GM23338 (cell line): ENCODE measurements around the gene NUP88. TPM values are rescaled to one million over a fixed set of nuclear protein-coding genes. Genes with fewer than 3 reads are reported as not detected.

Experiments
- ATAC-seq: fragments of 200-7000 bp; cut with Tn5 transposase; 3 replicates; pipeline ENCODE4 v1.9.1; 2020
- DNase-seq: peaks from one replicate; pipeline ENCODE4 v3.0.0-alpha.2; 2015; ENCODE audit warnings: low spot score
- H2AFZ ChIP-seq: fragments of 200-600 bp; sonication (generic); 2 replicates; pipeline ENCODE4 v1.8.0; 2016; ENCODE audit warnings: antibody characterized with exemption, mild to moderate bottlenecking, moderate library complexity
- H3F3A ChIP-seq: fragments of 200-600 bp; sonication (generic); replicated peaks from 2 replicates; pipeline ENCODE4 v1.8.0; 2017; ENCODE audit warnings: antibody characterized with exemption, mixed run types, low read depth
- H3K27ac ChIP-seq: fragments of 200-600 bp; sonication (generic); 2 replicates; pipeline ENCODE4 v1.6.1; 2016; ENCODE audit warnings: low read depth
- H3K27me3 ChIP-seq: fragments of 200-600 bp; sonication (generic); 2 replicates; pipeline ENCODE4 v1.8.0; 2016; ENCODE audit warnings: mild to moderate bottlenecking, mixed run types, moderate library complexity; ENCODE audit not compliant: insufficient read depth
- H3K36me3 ChIP-seq: fragments of 200-600 bp; sonication (generic); 2 replicates; pipeline ENCODE4 v1.8.0; 2016; ENCODE audit warnings: mild to moderate bottlenecking; ENCODE audit not compliant: insufficient read depth
- H3K4me1 ChIP-seq: fragments of 200-600 bp; sonication (generic); 2 replicates; pipeline ENCODE4 v1.8.0; 2016; ENCODE audit warnings: mild to moderate bottlenecking, moderate library complexity; ENCODE audit not compliant: insufficient read depth
- H3K4me2 ChIP-seq: fragments of 200-600 bp; sonication (generic); 2 replicates; pipeline ENCODE4 v1.7.1; 2017; ENCODE audit warnings: mixed run types
- H3K4me3 ChIP-seq: fragments of 200-600 bp; sonication (generic); 2 replicates; pipeline ENCODE4 v1.6.1; 2016; ENCODE audit warnings: mixed run types
- H3K79me2 ChIP-seq: fragments of 200-600 bp; sonication (generic); replicated peaks from 2 replicates; pipeline ENCODE4 v1.8.0; 2017; ENCODE audit warnings: mild to moderate bottlenecking; ENCODE audit not compliant: insufficient read depth
- H3K9me2 ChIP-seq: fragments of 200-600 bp; sonication (generic); 2 replicates; pipeline ENCODE4 v1.8.0; 2017; ENCODE audit not compliant: insufficient read depth
- H4K20me1 ChIP-seq: fragments of 200-600 bp; sonication (generic); replicated peaks from 2 replicates; pipeline ENCODE4 v1.8.0; 2017; ENCODE audit warnings: mild to moderate bottlenecking; ENCODE audit not compliant: insufficient read depth
- H3K27ac Mint-ChIP-seq: 2 replicates; pipeline ENCODE4 v1.8.0; 2020; ENCODE audit warnings: inconsistent platforms, mild to moderate bottlenecking, moderate library complexity, mixed read lengths
- H3K27me3 Mint-ChIP-seq: 3 replicates; pipeline ENCODE4 v1.8.0; 2022; ENCODE audit warnings: low read depth, mild to moderate bottlenecking, moderate library complexity, mixed read lengths, inconsistent platforms; ENCODE audit not compliant: insufficient read depth, poor library complexity
- H3K36me3 Mint-ChIP-seq: 3 replicates; pipeline ENCODE4 v1.8.0; 2021; ENCODE audit warnings: low read depth, mild to moderate bottlenecking, inconsistent platforms, moderate library complexity, mixed read lengths
- H3K4me1 Mint-ChIP-seq: 3 replicates; pipeline ENCODE4 v1.8.0; 2020; ENCODE audit warnings: mild to moderate bottlenecking, inconsistent platforms, mixed read lengths
- H3K4me3 Mint-ChIP-seq: 3 replicates; pipeline ENCODE4 v1.8.0; 2021; ENCODE audit warnings: moderate library complexity, mild to moderate bottlenecking, inconsistent platforms, mixed read lengths
- H3K9me3 Mint-ChIP-seq: 3 replicates; pipeline ENCODE4 v1.8.0; 2020; ENCODE audit warnings: moderate library complexity, mild to moderate bottlenecking, inconsistent platforms, mixed read lengths
- CREB1 ChIP-seq: fragments of 250-450 bp; sonication (Bioruptor Pico); IDR thresholded peaks from 2 replicates; pipeline ENCODE4 v1.5.0; 2020; ENCODE audit warnings: low read depth, mild to moderate bottlenecking, moderate library complexity
- JUNB ChIP-seq: IDR thresholded peaks from one replicate; pipeline ENCODE4 v1.6.1; 2016; ENCODE audit warnings: antibody characterized with exemption; ENCODE audit not compliant: unreplicated experiment
- NANOG ChIP-seq: IDR thresholded peaks from 2 replicates; pipeline ENCODE4 v1.6.1; 2016; ENCODE audit warnings: antibody characterized with exemption, borderline replicate concordance
- REST ChIP-seq: IDR thresholded peaks from one replicate; pipeline ENCODE4 v1.6.1; 2018; ENCODE audit warnings: antibody characterized with exemption; ENCODE audit not compliant: unreplicated experiment
- polyA plus RNA-seq: library from polyadenylated mRNA; unstranded; fragments of >200 nt; fragmentation: Nextera tagmentation; extraction: Ambion mirVana; gene quantifications from 2 replicates; pipeline ENCODE4 v1.2.1, GENCODE V29; 2016
- total RNA-seq: library from RNA; depleted of rRNA; stranded (reverse); fragments of >200 nt; shearing (Covaris generic); gene quantifications from 2 replicates; pipeline ENCODE4 v1.2.3, GENCODE V29; 2014
- TF ChIP-seq, protein P1 (sequence below), 2 experiments: fragments of 200-600 bp in 1 of 2; sonication (generic) in 1 of 2; conservative IDR thresholded peaks; 2 replicates each; pipeline versions ENCODE4 v1.5.1 to v1.6.1; 2016 to 2017; ENCODE audit warnings: antibody characterized with exemption in 2 of 2, low read depth in 2 of 2, mild to moderate bottlenecking in 2 of 2, moderate library complexity in 1 of 2
- TF ChIP-seq, protein P2 (sequence below): fragments of 250-450 bp; sonication (Bioruptor Pico); IDR thresholded peaks from 2 replicates; pipeline ENCODE4 v1.5.0; 2020; ENCODE audit warnings: mild to moderate bottlenecking, moderate library complexity

The NUP88 gene
- total and polyA plus RNA-seq, 2 experiments from 2014 or later = 110 to 172 TPM

- no peak for ATAC-seq
- Mint-ChIP-seq H3K36me3 (peaks cover 77% of the 10 kb centered on the region), H3K4me3 (no peak overlapping the region)
Measured at GRCh38 chr17:5422505-5422904, 3.0 kb upstream of the NUP88 start.

More at GRCh38 chr17:5422505-5422904, 3.0 kb upstream of the NUP88 start:
- no peak for DNase-seq
- H3K27me3 ChIP-seq = no peaks in the 10 kb centered on the region
- H3K4me1 ChIP-seq = peaks cover 8% of the 10 kb centered on the region
- no peak overlapping the region for H3K4me3 ChIP-seq
- H2AFZ ChIP-seq = no peak overlapping the region
- Mint-ChIP-seq H3K9me3 (no peaks in the 10 kb centered on the region), H3K27me3 (peaks cover 10% of the 10 kb centered on the region), H3K4me1 (peaks cover 6% of the 10 kb centered on the region), H3K27ac (no peak overlapping the region)
- peaks cover 20% of the 10 kb centered on the region for H4K20me1 ChIP-seq
- peaks cover 61% of the 10 kb centered on the region for H3K79me2 ChIP-seq
- H3K36me3 ChIP-seq = peaks cover 50% of the 10 kb centered on the region
- H3K27ac ChIP-seq = no peak overlapping the region
- TF ChIP-seq REST = no peak
- TF ChIP-seq, protein P1, sequence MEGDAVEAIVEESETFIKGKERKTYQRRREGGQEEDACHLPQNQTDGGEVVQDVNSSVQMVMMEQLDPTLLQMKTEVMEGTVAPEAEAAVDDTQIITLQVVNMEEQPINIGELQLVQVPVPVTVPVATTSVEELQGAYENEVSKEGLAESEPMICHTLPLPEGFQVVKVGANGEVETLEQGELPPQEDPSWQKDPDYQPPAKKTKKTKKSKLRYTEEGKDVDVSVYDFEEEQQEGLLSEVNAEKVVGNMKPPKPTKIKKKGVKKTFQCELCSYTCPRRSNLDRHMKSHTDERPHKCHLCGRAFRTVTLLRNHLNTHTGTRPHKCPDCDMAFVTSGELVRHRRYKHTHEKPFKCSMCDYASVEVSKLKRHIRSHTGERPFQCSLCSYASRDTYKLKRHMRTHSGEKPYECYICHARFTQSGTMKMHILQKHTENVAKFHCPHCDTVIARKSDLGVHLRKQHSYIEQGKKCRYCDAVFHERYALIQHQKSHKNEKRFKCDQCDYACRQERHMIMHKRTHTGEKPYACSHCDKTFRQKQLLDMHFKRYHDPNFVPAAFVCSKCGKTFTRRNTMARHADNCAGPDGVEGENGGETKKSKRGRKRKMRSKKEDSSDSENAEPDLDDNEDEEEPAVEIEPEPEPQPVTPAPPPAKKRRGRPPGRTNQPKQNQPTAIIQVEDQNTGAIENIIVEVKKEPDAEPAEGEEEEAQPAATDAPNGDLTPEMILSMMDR (conservative IDR thresholded peaks at IDR 0.05; ENCODE audit: low read depth in 2 of 2) = no peak
- TF ChIP-seq NANOG = no peak
- no peak for TF ChIP-seq CREB1
- no peak for TF ChIP-seq JUNB
- TF ChIP-seq, protein P2, sequence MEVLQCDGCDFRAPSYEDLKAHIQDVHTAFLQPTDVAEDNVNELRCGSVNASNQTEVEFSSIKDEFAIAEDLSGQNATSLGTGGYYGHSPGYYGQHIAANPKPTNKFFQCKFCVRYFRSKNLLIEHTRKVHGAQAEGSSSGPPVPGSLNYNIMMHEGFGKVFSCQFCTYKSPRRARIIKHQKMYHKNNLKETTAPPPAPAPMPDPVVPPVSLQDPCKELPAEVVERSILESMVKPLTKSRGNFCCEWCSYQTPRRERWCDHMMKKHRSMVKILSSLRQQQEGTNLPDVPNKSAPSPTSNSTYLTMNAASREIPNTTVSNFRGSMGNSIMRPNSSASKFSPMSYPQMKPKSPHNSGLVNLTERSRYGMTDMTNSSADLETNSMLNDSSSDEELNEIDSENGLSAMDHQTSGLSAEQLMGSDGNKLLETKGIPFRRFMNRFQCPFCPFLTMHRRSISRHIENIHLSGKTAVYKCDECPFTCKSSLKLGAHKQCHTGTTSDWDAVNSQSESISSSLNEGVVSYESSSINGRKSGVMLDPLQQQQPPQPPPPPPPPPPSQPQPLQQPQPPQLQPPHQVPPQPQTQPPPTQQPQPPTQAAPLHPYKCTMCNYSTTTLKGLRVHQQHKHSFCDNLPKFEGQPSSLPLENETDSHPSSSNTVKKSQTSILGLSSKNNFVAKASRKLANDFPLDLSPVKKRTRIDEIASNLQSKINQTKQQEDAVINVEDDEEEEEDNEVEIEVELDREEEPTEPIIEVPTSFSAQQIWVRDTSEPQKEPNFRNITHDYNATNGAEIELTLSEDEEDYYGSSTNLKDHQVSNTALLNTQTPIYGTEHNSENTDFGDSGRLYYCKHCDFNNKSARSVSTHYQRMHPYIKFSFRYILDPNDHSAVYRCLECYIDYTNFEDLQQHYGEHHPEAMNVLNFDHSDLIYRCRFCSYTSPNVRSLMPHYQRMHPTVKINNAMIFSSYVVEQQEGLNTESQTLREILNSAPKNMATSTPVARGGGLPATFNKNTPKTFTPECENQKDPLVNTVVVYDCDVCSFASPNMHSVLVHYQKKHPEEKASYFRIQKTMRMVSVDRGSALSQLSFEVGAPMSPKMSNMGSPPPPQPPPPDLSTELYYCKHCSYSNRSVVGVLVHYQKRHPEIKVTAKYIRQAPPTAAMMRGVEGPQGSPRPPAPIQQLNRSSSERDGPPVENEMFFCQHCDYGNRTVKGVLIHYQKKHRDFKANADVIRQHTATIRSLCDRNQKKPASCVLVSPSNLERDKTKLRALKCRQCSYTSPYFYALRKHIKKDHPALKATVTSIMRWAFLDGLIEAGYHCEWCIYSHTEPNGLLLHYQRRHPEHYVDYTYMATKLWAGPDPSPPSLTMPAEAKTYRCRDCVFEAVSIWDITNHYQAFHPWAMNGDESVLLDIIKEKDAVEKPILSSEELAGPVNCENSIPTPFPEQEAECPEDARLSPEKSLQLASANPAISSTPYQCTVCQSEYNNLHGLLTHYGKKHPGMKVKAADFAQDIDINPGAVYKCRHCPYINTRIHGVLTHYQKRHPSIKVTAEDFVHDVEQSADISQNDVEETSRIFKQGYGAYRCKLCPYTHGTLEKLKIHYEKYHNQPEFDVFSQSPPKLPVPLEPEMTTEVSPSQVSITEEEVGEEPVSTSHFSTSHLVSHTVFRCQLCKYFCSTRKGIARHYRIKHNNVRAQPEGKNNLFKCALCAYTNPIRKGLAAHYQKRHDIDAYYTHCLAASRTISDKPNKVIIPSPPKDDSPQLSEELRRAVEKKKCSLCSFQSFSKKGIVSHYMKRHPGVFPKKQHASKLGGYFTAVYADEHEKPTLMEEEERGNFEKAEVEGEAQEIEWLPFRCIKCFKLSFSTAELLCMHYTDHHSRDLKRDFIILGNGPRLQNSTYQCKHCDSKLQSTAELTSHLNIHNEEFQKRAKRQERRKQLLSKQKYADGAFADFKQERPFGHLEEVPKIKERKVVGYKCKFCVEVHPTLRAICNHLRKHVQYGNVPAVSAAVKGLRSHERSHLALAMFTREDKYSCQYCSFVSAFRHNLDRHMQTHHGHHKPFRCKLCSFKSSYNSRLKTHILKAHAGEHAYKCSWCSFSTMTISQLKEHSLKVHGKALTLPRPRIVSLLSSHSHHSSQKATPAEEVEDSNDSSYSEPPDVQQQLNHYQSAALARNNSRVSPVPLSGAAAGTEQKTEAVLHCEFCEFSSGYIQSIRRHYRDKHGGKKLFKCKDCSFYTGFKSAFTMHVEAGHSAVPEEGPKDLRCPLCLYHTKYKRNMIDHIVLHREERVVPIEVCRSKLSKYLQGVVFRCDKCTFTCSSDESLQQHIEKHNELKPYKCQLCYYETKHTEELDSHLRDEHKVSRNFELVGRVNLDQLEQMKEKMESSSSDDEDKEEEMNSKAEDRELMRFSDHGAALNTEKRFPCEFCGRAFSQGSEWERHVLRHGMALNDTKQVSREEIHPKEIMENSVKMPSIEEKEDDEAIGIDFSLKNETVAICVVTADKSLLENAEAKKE (CRISPR knock-in tag) = no peak
- H3K4me2 ChIP-seq = no peak overlapping the region
- no peaks in the 10 kb centered on the region for H3K9me2 ChIP-seq
- H3F3A ChIP-seq = no peaks in the 10 kb centered on the region
